H1 (cell line): ENCODE data around the gene CNOT6. TPM values are rescaled to one million over a fixed set of nuclear protein-coding genes. Genes with fewer than 3 reads are reported as not detected.

ENCODE experiments used
- CBX5 ChIP-seq: fragments of 300-800, 300-1000 bp; sonication (generic); IDR thresholded peaks from 2 replicates; pipeline ENCODE4 v1.7.1; 2016; ENCODE audit warnings: antibody characterized with exemption, low read length, low read depth
- MAFK ChIP-seq: IDR thresholded peaks from 2 replicates; pipeline ENCODE4 v1.6.1; 2012; ENCODE audit warnings: low read depth, mild to moderate bottlenecking, improper control_type of control experiment, low read length
- POLR2AphosphoS5 ChIP-seq: IDR thresholded peaks from 2 replicates; pipeline ENCODE4 v1.6.1; 2011; ENCODE audit warnings: low read depth, low read length
- polyA plus RNA-seq, 7 experiments: library from polyadenylated mRNA; depleted of rRNA in 3 of 7; stranded (reverse) in 5 of 7; unstranded in 2 of 7; fragments of >200 nt in 5 of 7; fragments of 200-250 nt in 2 of 7; gene quantifications; 1 replicate in 5 of 7; 2 replicates in 1 of 7; 4 replicates in 1 of 7; pipeline versions ENCODE4 v1.2.1 to v1.2.3, GENCODE V29; 2011 to 2013; ENCODE audit warnings: missing spikeins in 2 of 7, mixed read lengths in 2 of 7
- small RNA-seq: library from polyadenylated mRNA; stranded (forward); fragments of <200 nt; extraction: miRNeasy Mini kit (QIAGEN cat#:217004); gene quantifications from one replicate; pipeline ENCODE3, GENCODE V24; 2013; ENCODE audit not compliant: insufficient read depth
- total RNA-seq: library from RNA; stranded (reverse); fragmentation: NEBNext Ultra II Directional; extraction: Animal tissue kit (Norgen Biotek cat#: 25700); gene quantifications from 2 replicates; pipeline ENCODE4 v1.2.1, GENCODE V29; 2021
- TF ChIP-seq, protein P1 (sequence below): IDR thresholded peaks from 2 replicates; pipeline ENCODE4 v1.6.1; 2012; ENCODE audit warnings: low read length, inconsistent platforms

The CNOT6 gene
- total and polyA plus RNA-seq, 2 of the 8 experiments (the other 6 are each of a cell fraction or from before 2014, with no cell fraction given) = 10.7 to 45.4 TPM

DNA sequence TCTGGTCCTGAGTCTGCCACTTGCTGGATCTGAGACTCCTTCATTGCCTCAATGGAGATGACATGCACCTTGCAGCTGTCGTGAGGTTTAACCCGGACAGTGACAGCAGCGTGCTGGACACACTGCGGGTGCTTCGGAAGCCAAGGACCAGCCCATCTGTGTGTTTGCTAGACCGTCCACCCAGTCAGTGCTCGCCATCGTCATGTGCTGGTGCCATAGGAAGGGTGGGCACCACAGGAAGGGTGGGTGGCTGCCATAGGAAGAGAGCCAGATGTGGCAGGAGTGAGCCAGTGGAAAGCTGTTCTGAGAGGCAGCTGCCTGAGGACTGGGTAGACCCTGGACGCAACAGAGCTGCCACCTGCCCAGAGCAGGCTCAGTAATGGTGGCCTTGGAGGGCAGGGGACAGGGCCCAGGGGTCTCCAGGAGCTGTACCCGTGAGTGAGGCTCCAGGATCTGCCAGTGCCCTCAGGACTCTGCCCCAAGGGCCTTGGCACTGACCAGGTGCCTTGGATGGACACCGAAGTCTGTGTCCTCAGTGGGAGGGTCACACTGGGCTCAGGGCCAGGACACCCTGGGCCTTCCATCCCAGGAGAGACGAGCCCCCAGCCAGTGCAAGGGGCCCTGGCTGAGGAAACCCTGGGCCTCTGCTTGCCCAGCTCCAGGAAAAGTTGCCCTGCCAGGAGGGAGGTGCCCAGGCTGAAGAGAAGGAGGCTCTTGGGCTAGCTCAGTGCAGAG is 133.4 kb downstream of the CNOT6 start (continued):
- TF ChIP-seq, protein P1, sequence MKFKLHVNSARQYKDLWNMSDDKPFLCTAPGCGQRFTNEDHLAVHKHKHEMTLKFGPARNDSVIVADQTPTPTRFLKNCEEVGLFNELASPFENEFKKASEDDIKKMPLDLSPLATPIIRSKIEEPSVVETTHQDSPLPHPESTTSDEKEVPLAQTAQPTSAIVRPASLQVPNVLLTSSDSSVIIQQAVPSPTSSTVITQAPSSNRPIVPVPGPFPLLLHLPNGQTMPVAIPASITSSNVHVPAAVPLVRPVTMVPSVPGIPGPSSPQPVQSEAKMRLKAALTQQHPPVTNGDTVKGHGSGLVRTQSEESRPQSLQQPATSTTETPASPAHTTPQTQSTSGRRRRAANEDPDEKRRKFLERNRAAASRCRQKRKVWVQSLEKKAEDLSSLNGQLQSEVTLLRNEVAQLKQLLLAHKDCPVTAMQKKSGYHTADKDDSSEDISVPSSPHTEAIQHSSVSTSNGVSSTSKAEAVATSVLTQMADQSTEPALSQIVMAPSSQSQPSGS = no peak
- no peak for TF ChIP-seq MAFK
- no peak for TF ChIP-seq CBX5
- TF ChIP-seq POLR2AphosphoS5 = no peak

Small RNAs within 50 kb of the gene (small RNA-seq; reads per million reads assigned to genes)
- not detected for gene RNU6-525P

Other genes with a start within 250 kb of the CNOT6 start
- 37.9 and 43.7 TPM in 2 replicates for gene MAPK9, start 202.3 kb upstream of the CNOT6 start, total RNA-seq
- gene MAPK9, start 202.3 kb upstream of the CNOT6 start, polyA plus RNA-seq (2011; rRNA removed) = 18.3 and 22.3 TPM in 2 replicates
- 141 and 143 TPM in 2 replicates for gene GFPT2, start 141.0 kb upstream of the CNOT6 start, total RNA-seq
- 83.7 and 90.0 TPM in 2 replicates for gene GFPT2, start 141.0 kb upstream of the CNOT6 start, polyA plus RNA-seq (2011; rRNA removed)
- gene SCGB3A1, start 97.1 kb downstream of the CNOT6 start, total RNA-seq = not detected in 2 replicates
- 0.20 TPM in 1 of 2 replicates, not detected in the other for gene SCGB3A1, start 97.1 kb downstream of the CNOT6 start, polyA plus RNA-seq (2011; rRNA removed)
- 7.7 TPM in 2 replicates for gene FLT4, start 155.2 kb downstream of the CNOT6 start, total RNA-seq
- gene FLT4, start 155.2 kb downstream of the CNOT6 start, polyA plus RNA-seq (2011; rRNA removed) = 6.5 and 8.5 TPM in 2 replicates
- not detected in 2 replicates for gene OR2Y1, start 245.7 kb downstream of the CNOT6 start, total RNA-seq
- not detected in 2 replicates for gene OR2Y1, start 245.7 kb downstream of the CNOT6 start, polyA plus RNA-seq (2011; rRNA removed)